ENCODE results near the gene CAMK1D. TPM values are rescaled to one million over a fixed set of nuclear protein-coding genes. Genes with fewer than 3 reads are reported as not detected.

CAMK1D gene
- total and polyA plus RNA-seq, 3 donors from 2014 or later: 10.0 to 14.5 (median 14.0) TPM

GRCh38 chr10:12668634-12669033 is 319.3 kb downstream of the CAMK1D start:
- no peaks in the 10 kb centered on the region for H3K9me3 ChIP-seq
- TF ChIP-seq CTCF (IDR thresholded peaks at IDR 0.05) (no peak), POLR2A (IDR thresholded peaks at IDR 0.05) (no peak)
- WGBS, 2 donors: 75 to 79% methylated on average over 6 of the region's 6 CpGs
- no peak for DNase-seq
- no peaks in the 10 kb centered on the region for H3K27me3 ChIP-seq
- no peak overlapping the region for H3K4me3 ChIP-seq
- no peaks in the 10 kb centered on the region for H3K36me3 ChIP-seq (ENCODE audit: low read depth, missing control alignments)
- intact Hi-C loops (cut with DNase I; ENCODE audit: low total_unique reads): no loop called here
- H3K4me1 ChIP-seq: peaks cover 6% of the 10 kb centered on the region
- H3K27ac ChIP-seq: no peak overlapping the region

GRCh38 chr10:12670004-12670403 is 320.7 kb downstream of the CAMK1D start:
- TF ChIP-seq POLR2A (IDR thresholded peaks at IDR 0.05): no peak
- TF ChIP-seq CTCF (IDR thresholded peaks at IDR 0.05): no peak
- intact Hi-C loops (cut with DNase I; ENCODE audit: low total_unique reads): no loop called here
- WGBS, 2 donors: 87 to 96% methylated on average over 7 of the region's 7 CpGs

GRCh38 chr10:12675186-12675585 is 325.8 kb downstream of the CAMK1D start:
- no peaks in the 10 kb centered on the region for H3K4me1 ChIP-seq
- intact Hi-C loops (cut with DNase I; ENCODE audit: low total_unique reads): no loop called here
- no peak for DNase-seq

More at GRCh38 chr10:12670004-12670403, 320.7 kb downstream of the CAMK1D start:
- no peak overlapping the region for H3K4me3 ChIP-seq
- peaks cover 6% of the 10 kb centered on the region for H3K4me1 ChIP-seq
- no peak for DNase-seq
- no peaks in the 10 kb centered on the region for H3K9me3 ChIP-seq
- no peaks in the 10 kb centered on the region for H3K27me3 ChIP-seq
- H3K27ac ChIP-seq: no peak overlapping the region
- H3K36me3 ChIP-seq (ENCODE audit: low read depth, missing control alignments): no peaks in the 10 kb centered on the region

GRCh38 chr10:12679636-12680035 is 330.3 kb downstream of the CAMK1D start:
- no peaks in the 10 kb centered on the region for H3K9me3 ChIP-seq
- no peak for DNase-seq
- intact Hi-C loops (cut with DNase I; ENCODE audit: low total_unique reads): no loop called here
- H3K27ac ChIP-seq: no peak overlapping the region
- no peaks in the 10 kb centered on the region for H3K27me3 ChIP-seq
- H3K4me3 ChIP-seq: no peak overlapping the region
- WGBS, 2 donors: 94 to 95% methylated on average over 6 of the region's 6 CpGs
- no peaks in the 10 kb centered on the region for H3K4me1 ChIP-seq
- no peaks in the 10 kb centered on the region for H3K36me3 ChIP-seq (ENCODE audit: low read depth, missing control alignments)
- TF ChIP-seq CTCF (IDR thresholded peaks at IDR 0.05): no peak
- TF ChIP-seq POLR2A (IDR thresholded peaks at IDR 0.05): no peak

More at GRCh38 chr10:12675186-12675585, 325.8 kb downstream of the CAMK1D start:
- H3K27ac ChIP-seq: no peak overlapping the region
- H3K27me3 ChIP-seq: no peaks in the 10 kb centered on the region
- TF ChIP-seq POLR2A (IDR thresholded peaks at IDR 0.05): no peak
- no peak for TF ChIP-seq CTCF (IDR thresholded peaks at IDR 0.05)
- H3K36me3 ChIP-seq (ENCODE audit: low read depth, missing control alignments): no peaks in the 10 kb centered on the region
- no peaks in the 10 kb centered on the region for H3K9me3 ChIP-seq
- no peak overlapping the region for H3K4me3 ChIP-seq

GRCh38 chr10:12681252-12681651 is 331.9 kb downstream of the CAMK1D start:
- Histone ChIP-seq H3K4me3 (no peak overlapping the region), H3K27me3 (no peaks in the 10 kb centered on the region), H3K9me3 (no peaks in the 10 kb centered on the region), H3K27ac (peak overlapping the region in 1 of 2 donors; percentile 18), H3K36me3 (ENCODE audit: low read depth, missing control alignments) (no peaks in the 10 kb centered on the region), H3K4me1 (peaks cover 8% of the 10 kb centered on the region)
- intact Hi-C loops (cut with DNase I; ENCODE audit: low total_unique reads): no loop called here
- TF ChIP-seq CTCF (IDR thresholded peaks at IDR 0.05): no peak
- TF ChIP-seq POLR2A (IDR thresholded peaks at IDR 0.05): no peak
- DNase-seq: peak; percentile 38
- 53 to 68% methylated on average over 5 of the region's 5 CpGs for WGBS, 2 donors

Data from testis (tissue), 3 donors.